ENCODE results near the gene LRRK2. TPM values are rescaled to one million over a fixed set of nuclear protein-coding genes. Genes with fewer than 3 reads are reported as not detected.

Gene LRRK2
- total and polyA plus RNA-seq, 2 of the 13 experiments (the other 11 are each of a cell fraction or from before 2014, with no cell fraction given) = not detected

GRCh38 chr12:40198601-40199000, 26.2 kb upstream of the LRRK2 start (continued):
- TF ChIP-seq SRF (IDR thresholded peaks at IDR 0.05; ENCODE audit: low read depth, low read length) (no peak), NAIF1 (CRISPR knock-in tag; IDR thresholded peaks at IDR 0.05; ENCODE audit: borderline replicate concordance) (no peak), KLF16 (CRISPR knock-in tag; IDR thresholded peaks at IDR 0.05) (no peak), THAP11 (CRISPR knock-in tag; IDR thresholded peaks at IDR 0.05) (no peak), ESRRA (CRISPR knock-in tag; IDR thresholded peaks at IDR 0.05; ENCODE audit: low read depth) (no peak)

GRCh38 chr12:40202095-40203059, 22.4 kb upstream of the LRRK2 start:
- intact Hi-C loops (cut with micrococcal nuclease; ENCODE audit: unreplicated experiment) = no loop called here
- Histone ChIP-seq H3K79me2 (ENCODE audit: insufficient read depth, low read length) (no peaks in the 10 kb centered on the region), H3K27ac (ENCODE audit: extremely low read length, insufficient read depth, low read length) (no peak overlapping the region), H3K27me3 (ENCODE audit: control insufficient read depth in 1 of 2, insufficient read depth in 2 of 2, low read length in 2 of 2) (no peaks in the 10 kb centered on the region), H3K9me3 (ENCODE audit: low read length) (no peaks in the 10 kb centered on the region), H3K36me3 (replicated peaks in 1 of 2; ENCODE audit: control insufficient read depth in 1 of 2, insufficient read depth in 2 of 2, low read length in 2 of 2) (no peaks in the 10 kb centered on the region), H3K4me2 (ENCODE audit: low read depth, low read length) (no peak overlapping the region), H3K4me3 (replicated peaks in 1 of 3; ENCODE audit: insufficient read depth in 1 of 3, low read depth in 2 of 3, low read length in 3 of 3) (no peak overlapping the region), H3K9ac (ENCODE audit: insufficient read depth, low read depth, low read length) (no peak overlapping the region), H2AFZ (ENCODE audit: low read length) (no peak overlapping the region), H4K20me1 (ENCODE audit: insufficient read depth, low read length) (no peaks in the 10 kb centered on the region), H3K4me1 (ENCODE audit: insufficient read depth, low read length) (no peaks in the 10 kb centered on the region)
- in situ Hi-C loops (cut with HindIII; ENCODE audit: extremely low pct_ligation_motif_present, low pct_unique_long_range_greater_than_20kb) = no loop called here
- ChIA-PET CTCF (ENCODE audit: low intra/inter-chr PET ratio, low total read pairs) (no interaction called here), POLR2A (no interaction called here)
- FAIRE-seq (no peak), DNase-seq (ENCODE audit: low spot score) (no peak), ATAC-seq (no peak)
- no TSS peak for BruUV-seq (replicated peaks)
- 3% methylated on average over 1 of the region's 1 CpG for WGBS (ENCODE audit: low lambda C conversion rate)
- TF ChIP-seq ZNF20 (CRISPR knock-in tag; IDR thresholded peaks at IDR 0.05) = no peak

GRCh38 chr12:40203060-40203430, 21.8 kb upstream of the LRRK2 start:
- H3K79me2 ChIP-seq (ENCODE audit: insufficient read depth, low read length) = no peaks in the 10 kb centered on the region
- in situ Hi-C loops (cut with HindIII; ENCODE audit: extremely low pct_ligation_motif_present, low pct_unique_long_range_greater_than_20kb) = no loop called here
- no TSS peak for BruUV-seq (replicated peaks)
- intact Hi-C loops (cut with micrococcal nuclease; ENCODE audit: unreplicated experiment) = no loop called here
- no peaks in the 10 kb centered on the region for H3K27me3 ChIP-seq (ENCODE audit: control insufficient read depth in 1 of 2, insufficient read depth in 2 of 2, low read length in 2 of 2)
- FAIRE-seq = no peak
- H3K4me1 ChIP-seq (ENCODE audit: insufficient read depth, low read length) = no peaks in the 10 kb centered on the region
- no peaks in the 10 kb centered on the region for H4K20me1 ChIP-seq (ENCODE audit: insufficient read depth, low read length)
- H3K4me3 ChIP-seq (replicated peaks in 1 of 3; ENCODE audit: insufficient read depth in 1 of 3, low read depth in 2 of 3, low read length in 3 of 3) = no peak overlapping the region
- ChIA-PET POLR2A (no interaction called here), CTCF (ENCODE audit: low intra/inter-chr PET ratio, low total read pairs) (no interaction called here)
- ATAC-seq = no peak
- no peaks in the 10 kb centered on the region for H3K9me3 ChIP-seq (ENCODE audit: low read length)
- WGBS (ENCODE audit: low lambda C conversion rate) = 0% methylated on average over 5 of the region's 5 CpGs
- H3K4me2 ChIP-seq (ENCODE audit: low read depth, low read length) = no peak overlapping the region
- H3K27ac ChIP-seq (ENCODE audit: extremely low read length, insufficient read depth, low read length) = no peak overlapping the region
- no peak for DNase-seq (ENCODE audit: low spot score)
- no peaks in the 10 kb centered on the region for H3K36me3 ChIP-seq (replicated peaks in 1 of 2; ENCODE audit: control insufficient read depth in 1 of 2, insufficient read depth in 2 of 2, low read length in 2 of 2)
- no peak overlapping the region for H2AFZ ChIP-seq (ENCODE audit: low read length)
- H3K9ac ChIP-seq (ENCODE audit: insufficient read depth, low read depth, low read length) = no peak overlapping the region
- TF ChIP-seq ZNF530 (CRISPR knock-in tag; IDR thresholded peaks at IDR 0.05; ENCODE audit: low read depth) (no peak), ZNF782 (CRISPR knock-in tag; IDR thresholded peaks at IDR 0.05; ENCODE audit: borderline replicate concordance) (no peak), ISX (CRISPR knock-in tag; conservative IDR thresholded peaks at IDR 0.05) (no peak), DMAP1 (CRISPR knock-in tag; IDR thresholded peaks at IDR 0.05) (no peak), ZNF710 (CRISPR knock-in tag; IDR thresholded peaks at IDR 0.05; ENCODE audit: borderline replicate concordance) (no peak), FOXO4 (CRISPR knock-in tag; conservative IDR thresholded peaks at IDR 0.05) (no peak), CENPX (CRISPR knock-in tag; IDR thresholded peaks at IDR 0.05) (no peak)
